Endothelial cell of umbilical vein (primary cell): Measurements from ENCODE around the gene CACHD1. TPM values are rescaled to one million over a fixed set of nuclear protein-coding genes. Genes with fewer than 3 reads are reported as not detected.

Source experiments
- BruUV-seq: library from RNA; stranded (reverse); fragments of 400-500 nt; replicated peaks from 2 replicates; lab custom pipeline; 2021; lab: Mats Ljungman, UMichigan
- CTCF ChIA-PET: fragments of 300-600, 350-600 bp; sonication (Branson Sonifier 250); formaldehyde crosslinking; loops from one replicate; lab custom pipeline; 2021; ENCODE audit warnings: antibody characterized with exemption, inconsistent platforms; lab: Charles Lee
- POLR2A ChIA-PET: fragments of 300-600, 350-600 bp; sonication (Branson Sonifier 250); formaldehyde crosslinking; loops from one replicate; lab custom pipeline; 2021; ENCODE audit warnings: antibody characterized with exemption, inconsistent platforms; lab: Charles Lee
- DNase-seq: peaks from one replicate; pipeline ENCODE4 v3.0.0-alpha.2; 2011; ENCODE audit warnings: low read depth, low spot score
- FAIRE-seq: peaks from 2 replicates; lab custom pipeline; 2011; peaks lifted over from hg19 to GRCh38; lab: Jason Lieb, UNC
- H2AFZ ChIP-seq: 2 replicates; pipeline ENCODE4 v1.6.0; 2012; ENCODE audit warnings: low read depth, low read length, control low read depth, inconsistent platforms
- H3K27ac ChIP-seq: 2 replicates; pipeline ENCODE4 v1.5.1; 2011; ENCODE audit warnings: low read depth, mild to moderate bottlenecking, control low read depth, low read length, moderate library complexity; ENCODE audit not compliant: insufficient read depth
- H3K27me3 ChIP-seq, 2 experiments: 2 replicates each; pipeline versions ENCODE4 v1.6.0 to v1.6.1; 2011; ENCODE audit warnings: low read length in 2 of 2, mixed read lengths in 1 of 2; ENCODE audit not compliant: control insufficient read depth in 2 of 2, insufficient read depth in 2 of 2
- H3K36me3 ChIP-seq, 2 experiments: 2 replicates in 1 of 2; 3 replicates in 1 of 2; pipeline ENCODE4 v1.5.1; 2011; ENCODE audit warnings: low read length in 2 of 2, mild to moderate bottlenecking in 1 of 2, moderate library complexity in 1 of 2; ENCODE audit not compliant: control insufficient read depth in 2 of 2, insufficient read depth in 2 of 2; ENCODE audit errors: extremely low read depth in 1 of 2
- H3K4me1 ChIP-seq: 3 replicates; pipeline ENCODE4 v1.5.1; 2011; ENCODE audit warnings: mild to moderate bottlenecking, low read length; ENCODE audit not compliant: control insufficient read depth, insufficient read depth; ENCODE audit errors: extremely low read depth
- H3K4me2 ChIP-seq: 2 replicates; pipeline ENCODE4 v1.6.1; 2011; ENCODE audit warnings: low read length, control low read depth, mixed read lengths; ENCODE audit not compliant: insufficient read depth
- H3K4me3 ChIP-seq, 3 experiments: fragments of 200-600 bp in 1 of 3; sonication (generic), shearing (Covaris generic) in 1 of 3; replicated peaks in 1 of 3; 2 replicates each; pipeline ENCODE4 v1.5.1; 2011 to 2016; ENCODE audit warnings: control low read depth in 3 of 3, low read length in 3 of 3, mild to moderate bottlenecking in 2 of 3, inconsistent platforms in 1 of 3, low read depth in 1 of 3, moderate library complexity in 1 of 3; ENCODE audit not compliant: insufficient read depth in 1 of 3
- H3K79me2 ChIP-seq: 2 replicates; pipeline ENCODE4 v1.6.0; 2012; ENCODE audit warnings: low read length, inconsistent platforms; ENCODE audit not compliant: control insufficient read depth, insufficient read depth
- H3K9ac ChIP-seq: replicated peaks from 2 replicates; pipeline ENCODE3; 2011; ENCODE audit warnings: low read length, control low read depth; ENCODE audit not compliant: insufficient read depth; ENCODE audit errors: extremely low read depth
- H3K9me1 ChIP-seq: replicated peaks from 3 replicates; pipeline ENCODE4 v1.6.0; 2011; ENCODE audit warnings: mild to moderate bottlenecking, low read length; ENCODE audit not compliant: control insufficient read depth, insufficient read depth; ENCODE audit errors: extremely low read depth
- H3K9me3 ChIP-seq: replicated peaks from 2 replicates; pipeline ENCODE4 v1.5.1; 2012; ENCODE audit warnings: low read length, inconsistent platforms; ENCODE audit not compliant: control insufficient read depth, insufficient read depth
- H4K20me1 ChIP-seq: replicated peaks from 2 replicates; pipeline ENCODE3; 2011; ENCODE audit warnings: mild to moderate bottlenecking, low read length; ENCODE audit not compliant: control insufficient read depth, insufficient read depth; ENCODE audit errors: extremely low read depth
- EZH2 ChIP-seq: IDR thresholded peaks from 2 replicates; pipeline ENCODE4 v1.6.1; 2012; ENCODE audit warnings: borderline replicate concordance, low read depth, mild to moderate bottlenecking, moderate library complexity, low read length, inconsistent platforms; ENCODE audit not compliant: severe bottlenecking
- FOS ChIP-seq: IDR thresholded peaks from 2 replicates; pipeline ENCODE4 v1.6.1; 2011; ENCODE audit warnings: mild to moderate bottlenecking, low read length, moderate library complexity, borderline replicate concordance; ENCODE audit not compliant: insufficient read depth
- GATA2 ChIP-seq: IDR thresholded peaks from 2 replicates; pipeline ENCODE4 v1.7.0; 2011; ENCODE audit warnings: low read depth, mild to moderate bottlenecking, moderate library complexity, mixed read lengths, low read length; ENCODE audit not compliant: insufficient read length, insufficient read depth
- MAX ChIP-seq: IDR thresholded peaks from 2 replicates; pipeline ENCODE4 v1.6.1; 2011; ENCODE audit not compliant: insufficient read depth, insufficient read length
- MYC ChIP-seq: IDR thresholded peaks from one replicate; pipeline ENCODE4 v1.6.1; 2011; ENCODE audit warnings: mild to moderate bottlenecking, low read depth, low read length
- POLR2A ChIP-seq: IDR thresholded peaks from 2 replicates; pipeline ENCODE4 v1.6.1; 2012; ENCODE audit warnings: low read depth, mild to moderate bottlenecking, control low read depth, low read length
- POLR2AphosphoS5 ChIP-seq: IDR thresholded peaks from 2 replicates; pipeline ENCODE4 v1.6.1; 2012; ENCODE audit warnings: low read depth, mild to moderate bottlenecking, control low read depth, low read length, moderate library complexity; ENCODE audit not compliant: insufficient read depth
- dilution Hi-C: fragments of 300-500 bp; cut with MboI; formaldehyde crosslinking; loops from one replicate; pipeline ENCODE4 v1.15.0; 2019; ENCODE audit warnings: low sequenced_read_pairs; ENCODE audit not compliant: extremely low pct_ligation_motif_present
- intact Hi-C: fragments of 100-400 bp; cut with micrococcal nuclease; formaldehyde crosslinking; loops from one replicate; pipeline ENCODE4 v1.10.0; 2022
- polyA plus RNA-seq, 4 experiments: library from polyadenylated mRNA; depleted of rRNA in 3 of 4; stranded (reverse) in 3 of 4; unstranded in 1 of 4; fragments of >200 nt; gene quantifications; 2 replicates each; pipeline versions ENCODE4 v1.2.1 to v1.2.3, GENCODE V29; 2011 to 2012; ENCODE audit warnings: missing spikeins in 1 of 4
- total RNA-seq: library from RNA; stranded (reverse); gene quantifications from 2 replicates; pipeline ENCODE4 v1.2.3, GENCODE V29; 2021

The CACHD1 gene
- total and polyA plus RNA-seq, 2 donors (not counting 3 experiments of a cell fraction or from before 2014, with no cell fraction given): 3.6 to 9.3 TPM

- no peaks in the 10 kb centered on the region for H4K20me1 ChIP-seq
- DNase-seq (no peak), FAIRE-seq (no peak)
- H3K27me3 ChIP-seq: no peaks in the 10 kb centered on the region
- TF ChIP-seq FOS (no peak), EZH2 (no peak), GATA2 (no peak)
- CTCF ChIA-PET: interaction anchor here (0.9 kb wide), 1 partner anchor 38 kb away, joined by 3 read pairs; no protein-coding TSS in a partner anchor
- H3K27ac ChIP-seq: no peak overlapping the region
- no peak overlapping the region for H3K4me2 ChIP-seq
- dilution Hi-C loops: no loop called here
- no peak overlapping the region for H3K9ac ChIP-seq
- no peak overlapping the region for H3K4me3 ChIP-seq
- POLR2A ChIA-PET: interaction anchor here (0.5 kb wide), 1 partner anchor 65 kb away, joined by 3 read pairs; no protein-coding TSS in a partner anchor
- H3K79me2 ChIP-seq: no peaks in the 10 kb centered on the region
- intact Hi-C loops: no loop called here
- H2AFZ ChIP-seq: no peak overlapping the region
- no TSS peak for BruUV-seq
- no peaks in the 10 kb centered on the region for H3K36me3 ChIP-seq
- H3K9me3 ChIP-seq: no peaks in the 10 kb centered on the region
- H3K9me1 ChIP-seq: no peaks in the 10 kb centered on the region
- H3K4me1 ChIP-seq: no peaks in the 10 kb centered on the region
These were observed 99.5 kb downstream of the CACHD1 start for GRCh38 chr1:64569411-64569810.

GRCh38 chr1:64570267-64570855 is 100.4 kb downstream of the CACHD1 start:
- no peak for FAIRE-seq
- no peaks in the 10 kb centered on the region for H3K27me3 ChIP-seq

More at GRCh38 chr1:64570267-64570855, 100.4 kb downstream of the CACHD1 start:
- H3K4me3 ChIP-seq: no peak overlapping the region
- no peaks in the 10 kb centered on the region for H3K4me1 ChIP-seq
- H3K9me3 ChIP-seq: no peaks in the 10 kb centered on the region
- H3K36me3 ChIP-seq: no peaks in the 10 kb centered on the region
- no peak overlapping the region for H3K27ac ChIP-seq
- DNase-seq: no peak
- BruUV-seq: no TSS peak
- no peaks in the 10 kb centered on the region for H3K79me2 ChIP-seq
- no peak overlapping the region for H2AFZ ChIP-seq
- H3K9ac ChIP-seq: no peak overlapping the region
- TF ChIP-seq MYC (no peak), EZH2 (no peak), POLR2AphosphoS5 (no peak), MAX (no peak), POLR2A (no peak)
- dilution Hi-C loops: no loop called here
- CTCF ChIA-PET: interaction anchor here (0.9 kb wide), 1 partner anchor 37 kb away, joined by 3 read pairs; no protein-coding TSS in a partner anchor
- no peaks in the 10 kb centered on the region for H3K9me1 ChIP-seq
- no peak overlapping the region for H3K4me2 ChIP-seq
- intact Hi-C loops: no loop called here
- POLR2A ChIA-PET: no interaction called here
- H4K20me1 ChIP-seq: no peaks in the 10 kb centered on the region
